Measurements from ENCODE around the gene C6orf163. TPM values are rescaled to one million over a fixed set of nuclear protein-coding genes. Genes with fewer than 3 reads are reported as not detected.
A peak's percentile ranks its signal among the peaks of the same experiment; 100 is the strongest.

Gene C6orf163
- total and polyA plus RNA-seq, 2 of the 13 experiments (the other 11 are each of a cell fraction or from before 2014, with no cell fraction given), result 0.62 to 1.8 TPM

DNA sequence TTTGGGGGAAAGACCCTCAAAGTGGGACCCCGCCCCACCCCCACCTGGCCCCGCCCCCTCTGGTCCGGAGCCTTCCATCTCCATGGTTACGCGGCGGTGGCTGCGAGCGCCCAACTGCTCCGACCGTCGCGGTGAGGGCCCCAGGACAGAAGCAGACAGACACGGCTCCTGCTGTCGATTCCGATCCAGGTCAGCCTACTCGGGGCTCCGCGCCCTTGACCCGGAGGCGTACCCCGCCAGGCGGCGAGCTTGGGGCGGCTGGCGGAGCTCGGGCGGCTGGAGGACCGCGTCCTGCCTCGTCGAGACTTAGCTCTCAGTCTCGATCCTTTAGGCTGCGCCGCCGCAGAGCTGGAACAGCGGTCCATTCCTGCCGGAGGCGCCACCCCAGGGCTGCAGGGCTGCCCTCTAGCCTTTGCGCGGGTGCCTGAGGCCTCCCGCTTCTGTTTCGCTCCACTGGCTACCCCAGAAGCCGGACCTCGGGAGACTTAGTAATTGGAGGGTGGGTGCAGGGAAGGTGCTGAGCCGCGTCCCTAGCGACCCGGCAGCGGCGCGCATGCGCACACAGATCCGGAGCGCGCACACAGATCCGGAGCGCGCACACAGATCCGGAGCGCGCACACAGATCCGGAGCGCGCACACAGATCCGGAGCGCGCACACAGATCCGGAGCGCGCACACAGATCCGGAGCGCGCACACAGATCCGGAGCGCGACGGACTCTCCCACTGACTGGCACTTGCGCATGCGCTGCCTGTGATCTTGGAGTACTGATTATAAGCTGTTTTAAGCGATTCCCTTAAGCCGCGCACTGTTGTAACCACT is 63.5 kb downstream of the C6orf163 start, which contains the start of gene CFAP206:
Gene CFAP206, plus strand, starts transcription at position 72 of the 820 bp plus-strand sequence. CDS start 1,868 bp downstream, outside the sequence.
- Histone ChIP-seq H3K4me1 (ENCODE audit: insufficient read depth, low read length) (peaks cover 12% of the 10 kb centered on the region), H3K4me3 (replicated peaks in 1 of 3; ENCODE audit: insufficient read depth in 1 of 3, low read depth in 2 of 3, low read length in 3 of 3) (peak within 1 kb of the TSS; percentile 67 to 87 (median 72)), H3K9ac (ENCODE audit: insufficient read depth, low read depth, low read length) (peak within 1 kb of the TSS; percentile 73), H3K27me3 (ENCODE audit: control insufficient read depth in 1 of 2, insufficient read depth in 2 of 2, low read length in 2 of 2) (no peaks in the 10 kb centered on the region), H3K36me3 (replicated peaks in 1 of 2; ENCODE audit: control insufficient read depth in 1 of 2, insufficient read depth in 2 of 2, low read length in 2 of 2) (no peaks in the 10 kb centered on the region), H3K79me2 (ENCODE audit: insufficient read depth, low read length) (no peaks in the 10 kb centered on the region), H3K27ac (ENCODE audit: extremely low read length, insufficient read depth, low read length) (peak within 1 kb of the TSS; percentile 64), H3K9me3 (ENCODE audit: low read length) (no peaks in the 10 kb centered on the region), H4K20me1 (ENCODE audit: insufficient read depth, low read length) (no peaks in the 10 kb centered on the region), H3K4me2 (ENCODE audit: low read depth, low read length) (peak within 1 kb of the TSS; percentile 100), H2AFZ (ENCODE audit: low read length) (peak within 1 kb of the TSS; percentile 98)
- DNase-seq (ENCODE audit: low spot score) (peak; percentile 67), FAIRE-seq (no peak), ATAC-seq (peak; percentile 97)
- ChIA-PET POLR2A (interaction anchor here (1.0 kb wide), 1 partner anchor 391 kb away, joined by 3 read pairs; no protein-coding TSS in a partner anchor), CTCF (ENCODE audit: low intra/inter-chr PET ratio, low total read pairs) (no interaction called here)
- in situ Hi-C loops (cut with HindIII; ENCODE audit: extremely low pct_ligation_motif_present, low pct_unique_long_range_greater_than_20kb), result no loop called here
- under 1% methylated on average over 14 of the region's 82 CpGs for WGBS (ENCODE audit: low lambda C conversion rate)
- intact Hi-C loops (cut with micrococcal nuclease; ENCODE audit: unreplicated experiment), result loop anchor here (5.0 kb wide), 1 partner anchor 64 kb away; the partner anchor contains the start of gene SLC35A1
- BruUV-seq (replicated peaks), result no TSS peak
- no peak for TF ChIP-seq PHB2 (IDR thresholded peaks at IDR 0.05; ENCODE audit: partially characterized antibody)
- TF ChIP-seq, protein P1, sequence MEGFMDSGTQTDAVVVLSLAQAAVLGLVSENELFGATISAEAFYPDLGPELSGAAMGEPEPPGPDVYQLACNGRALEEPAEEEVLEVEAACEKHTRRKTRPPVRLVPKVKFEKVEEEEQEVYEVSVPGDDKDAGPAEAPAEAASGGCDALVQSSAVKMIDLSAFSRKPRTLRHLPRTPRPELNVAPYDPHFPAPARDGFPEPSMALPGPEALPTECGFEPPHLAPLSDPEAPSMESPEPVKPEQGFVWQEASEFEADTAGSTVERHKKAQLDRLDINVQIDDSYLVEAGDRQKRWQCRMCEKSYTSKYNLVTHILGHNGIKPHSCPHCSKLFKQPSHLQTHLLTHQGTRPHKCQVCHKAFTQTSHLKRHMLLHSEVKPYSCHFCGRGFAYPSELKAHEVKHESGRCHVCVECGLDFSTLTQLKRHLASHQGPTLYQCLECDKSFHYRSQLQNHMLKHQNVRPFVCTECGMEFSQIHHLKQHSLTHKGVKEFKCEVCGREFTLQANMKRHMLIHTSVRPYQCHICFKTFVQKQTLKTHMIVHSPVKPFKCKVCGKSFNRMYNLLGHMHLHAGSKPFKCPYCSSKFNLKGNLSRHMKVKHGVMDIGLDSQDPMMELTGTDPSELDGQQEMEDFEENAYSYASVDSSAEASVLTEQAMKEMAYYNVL (CRISPR knock-in tag; IDR thresholded peaks at IDR 0.05; ENCODE audit: borderline replicate concordance), result peak; percentile 82; the same call in 1 of the 2 replicates
- TF ChIP-seq ZNF251 (CRISPR knock-in tag; IDR thresholded peaks at IDR 0.05), result no peak
- TF ChIP-seq, protein P2, sequence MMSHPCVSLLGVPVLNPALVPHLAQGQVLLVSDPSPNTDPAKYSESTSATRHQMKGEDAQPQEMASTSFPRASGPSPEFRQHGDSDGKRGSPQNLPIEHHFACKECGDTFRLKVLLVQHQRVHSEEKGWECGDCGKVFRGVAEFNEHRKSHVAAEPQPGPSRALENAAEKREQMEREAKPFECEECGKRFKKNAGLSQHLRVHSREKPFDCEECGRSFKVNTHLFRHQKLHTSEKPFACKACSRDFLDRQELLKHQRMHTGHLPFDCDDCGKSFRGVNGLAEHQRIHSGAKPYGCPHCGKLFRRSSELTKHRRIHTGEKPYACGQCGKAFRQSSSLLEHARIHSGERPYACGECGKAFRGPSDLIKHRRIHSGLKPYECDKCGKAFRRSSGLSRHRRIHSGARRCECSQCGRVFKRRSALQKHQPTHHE (CRISPR knock-in tag; IDR thresholded peaks at IDR 0.05; ENCODE audit: borderline replicate concordance), result 0 out of 2 replicates have a peak, but pooled peaks have one; percentile 38
- TF ChIP-seq, protein P3, sequence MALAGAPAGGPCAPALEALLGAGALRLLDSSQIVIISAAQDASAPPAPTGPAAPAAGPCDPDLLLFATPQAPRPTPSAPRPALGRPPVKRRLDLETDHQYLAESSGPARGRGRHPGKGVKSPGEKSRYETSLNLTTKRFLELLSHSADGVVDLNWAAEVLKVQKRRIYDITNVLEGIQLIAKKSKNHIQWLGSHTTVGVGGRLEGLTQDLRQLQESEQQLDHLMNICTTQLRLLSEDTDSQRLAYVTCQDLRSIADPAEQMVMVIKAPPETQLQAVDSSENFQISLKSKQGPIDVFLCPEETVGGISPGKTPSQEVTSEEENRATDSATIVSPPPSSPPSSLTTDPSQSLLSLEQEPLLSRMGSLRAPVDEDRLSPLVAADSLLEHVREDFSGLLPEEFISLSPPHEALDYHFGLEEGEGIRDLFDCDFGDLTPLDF (CRISPR knock-in tag; IDR thresholded peaks at IDR 0.05), result no peak
- TF ChIP-seq, protein P4, sequence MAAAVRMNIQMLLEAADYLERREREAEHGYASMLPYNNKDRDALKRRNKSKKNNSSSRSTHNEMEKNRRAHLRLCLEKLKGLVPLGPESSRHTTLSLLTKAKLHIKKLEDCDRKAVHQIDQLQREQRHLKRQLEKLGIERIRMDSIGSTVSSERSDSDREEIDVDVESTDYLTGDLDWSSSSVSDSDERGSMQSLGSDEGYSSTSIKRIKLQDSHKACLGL (CRISPR knock-in tag; IDR thresholded peaks at IDR 0.05), result peak; percentile 71; the same call in 1 of the 2 replicates
- TF ChIP-seq, protein P5, sequence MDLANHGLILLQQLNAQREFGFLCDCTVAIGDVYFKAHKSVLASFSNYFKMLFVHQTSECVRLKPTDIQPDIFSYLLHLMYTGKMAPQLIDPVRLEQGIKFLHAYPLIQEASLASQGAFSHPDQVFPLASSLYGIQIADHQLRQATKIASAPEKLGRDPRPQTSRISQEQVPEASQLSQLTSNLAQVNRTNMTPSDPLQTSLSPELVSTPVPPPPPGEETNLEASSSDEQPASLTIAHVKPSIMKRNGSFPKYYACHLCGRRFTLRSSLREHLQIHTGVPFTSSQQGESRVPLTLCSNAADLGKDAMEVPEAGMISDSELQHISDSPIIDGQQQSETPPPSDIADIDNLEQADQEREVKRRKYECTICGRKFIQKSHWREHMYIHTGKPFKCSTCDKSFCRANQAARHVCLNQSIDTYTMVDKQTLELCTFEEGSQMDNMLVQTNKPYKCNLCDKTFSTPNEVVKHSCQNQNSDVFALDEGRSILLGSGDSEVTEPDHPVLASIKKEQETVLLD (CRISPR knock-in tag; IDR thresholded peaks at IDR 0.05; ENCODE audit: low read depth), result no peak
- TF ChIP-seq ZNF879 (CRISPR knock-in tag; IDR thresholded peaks at IDR 0.05), result no peak
- TF ChIP-seq ZNF138 (CRISPR knock-in tag; IDR thresholded peaks at IDR 0.05; ENCODE audit: low read depth), result no peak
- TF ChIP-seq, protein P6, sequence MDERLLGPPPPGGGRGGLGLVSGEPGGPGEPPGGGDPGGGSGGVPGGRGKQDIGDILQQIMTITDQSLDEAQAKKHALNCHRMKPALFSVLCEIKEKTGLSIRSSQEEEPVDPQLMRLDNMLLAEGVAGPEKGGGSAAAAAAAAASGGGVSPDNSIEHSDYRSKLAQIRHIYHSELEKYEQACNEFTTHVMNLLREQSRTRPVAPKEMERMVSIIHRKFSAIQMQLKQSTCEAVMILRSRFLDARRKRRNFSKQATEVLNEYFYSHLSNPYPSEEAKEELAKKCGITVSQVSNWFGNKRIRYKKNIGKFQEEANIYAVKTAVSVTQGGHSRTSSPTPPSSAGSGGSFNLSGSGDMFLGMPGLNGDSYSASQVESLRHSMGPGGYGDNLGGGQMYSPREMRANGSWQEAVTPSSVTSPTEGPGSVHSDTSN (CRISPR knock-in tag; IDR thresholded peaks at IDR 0.05), result no peak
- TF ChIP-seq XRCC5 (optimal IDR thresholded peaks at IDR 0.05; ENCODE audit: low read length), result peak; percentile 31
- TF ChIP-seq ZNF180 (CRISPR knock-in tag; IDR thresholded peaks at IDR 0.05; ENCODE audit: borderline replicate concordance, low read depth), result no peak
- 0 out of 2 replicates have a peak, but pooled peaks have one; percentile 31 for TF ChIP-seq ZNF839 (CRISPR knock-in tag; IDR thresholded peaks at IDR 0.05; ENCODE audit: borderline replicate concordance)
